ENCODE data around the gene ADAMTS10. TPM values are rescaled to one million over a fixed set of nuclear protein-coding genes. Genes with fewer than 3 reads are reported as not detected.

The ADAMTS10 gene
- total and polyA plus RNA-seq, 2 of the 13 experiments (the other 11 are each of a cell fraction or from before 2014, with no cell fraction given) = 0.49 to 1.7 TPM

DNA sequence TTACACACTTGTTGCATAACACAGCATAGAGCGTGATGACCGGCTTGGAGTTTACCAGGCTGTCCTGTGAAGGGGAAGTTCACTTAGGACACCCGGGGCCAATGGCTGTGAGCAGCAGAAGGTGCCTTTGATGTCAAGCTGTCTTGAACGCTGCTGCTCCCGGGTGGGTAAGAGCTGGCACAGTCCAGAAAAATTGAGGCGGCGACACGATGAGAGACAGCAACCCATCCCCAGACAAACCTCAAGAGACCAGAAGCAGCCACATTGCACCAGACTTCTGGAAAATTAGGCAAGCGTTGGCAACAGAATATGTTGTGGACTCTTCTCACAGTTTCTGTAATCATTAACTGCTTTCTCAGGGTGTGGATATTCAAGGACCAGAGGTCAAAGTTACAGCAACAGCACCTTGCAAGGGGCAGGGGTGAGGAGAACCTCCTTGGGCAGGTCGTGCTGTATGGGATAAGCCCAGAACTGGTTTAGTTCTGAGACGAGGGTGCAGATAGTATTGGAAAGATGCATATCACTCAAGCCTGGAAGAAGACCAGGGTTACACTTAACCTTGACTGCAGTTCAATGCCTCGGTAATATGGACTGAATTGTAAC is 30.0 kb upstream of the ADAMTS10 start (continued):
- TF ChIP-seq, protein P1, sequence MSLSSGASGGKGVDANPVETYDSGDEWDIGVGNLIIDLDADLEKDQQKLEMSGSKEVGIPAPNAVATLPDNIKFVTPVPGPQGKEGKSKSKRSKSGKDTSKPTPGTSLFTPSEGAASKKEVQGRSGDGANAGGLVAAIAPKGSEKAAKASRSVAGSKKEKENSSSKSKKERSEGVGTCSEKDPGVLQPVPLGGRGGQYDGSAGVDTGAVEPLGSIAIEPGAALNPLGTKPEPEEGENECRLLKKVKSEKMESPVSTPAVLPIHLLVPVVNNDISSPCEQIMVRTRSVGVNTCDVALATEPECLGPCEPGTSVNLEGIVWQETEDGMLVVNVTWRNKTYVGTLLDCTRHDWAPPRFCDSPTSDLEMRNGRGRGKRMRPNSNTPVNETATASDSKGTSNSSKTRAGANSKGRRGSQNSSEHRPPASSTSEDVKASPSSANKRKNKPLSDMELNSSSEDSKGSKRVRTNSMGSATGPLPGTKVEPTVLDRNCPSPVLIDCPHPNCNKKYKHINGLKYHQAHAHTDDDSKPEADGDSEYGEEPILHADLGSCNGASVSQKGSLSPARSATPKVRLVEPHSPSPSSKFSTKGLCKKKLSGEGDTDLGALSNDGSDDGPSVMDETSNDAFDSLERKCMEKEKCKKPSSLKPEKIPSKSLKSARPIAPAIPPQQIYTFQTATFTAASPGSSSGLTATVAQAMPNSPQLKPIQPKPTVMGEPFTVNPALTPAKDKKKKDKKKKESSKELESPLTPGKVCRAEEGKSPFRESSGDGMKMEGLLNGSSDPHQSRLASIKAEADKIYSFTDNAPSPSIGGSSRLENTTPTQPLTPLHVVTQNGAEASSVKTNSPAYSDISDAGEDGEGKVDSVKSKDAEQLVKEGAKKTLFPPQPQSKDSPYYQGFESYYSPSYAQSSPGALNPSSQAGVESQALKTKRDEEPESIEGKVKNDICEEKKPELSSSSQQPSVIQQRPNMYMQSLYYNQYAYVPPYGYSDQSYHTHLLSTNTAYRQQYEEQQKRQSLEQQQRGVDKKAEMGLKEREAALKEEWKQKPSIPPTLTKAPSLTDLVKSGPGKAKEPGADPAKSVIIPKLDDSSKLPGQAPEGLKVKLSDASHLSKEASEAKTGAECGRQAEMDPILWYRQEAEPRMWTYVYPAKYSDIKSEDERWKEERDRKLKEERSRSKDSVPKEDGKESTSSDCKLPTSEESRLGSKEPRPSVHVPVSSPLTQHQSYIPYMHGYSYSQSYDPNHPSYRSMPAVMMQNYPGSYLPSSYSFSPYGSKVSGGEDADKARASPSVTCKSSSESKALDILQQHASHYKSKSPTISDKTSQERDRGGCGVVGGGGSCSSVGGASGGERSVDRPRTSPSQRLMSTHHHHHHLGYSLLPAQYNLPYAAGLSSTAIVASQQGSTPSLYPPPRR (CRISPR knock-in tag; IDR thresholded peaks at IDR 0.05; ENCODE audit: borderline replicate concordance) = peak; percentile 58; the same call in 1 of the 2 replicates
- TF ChIP-seq ZEB1 (IDR thresholded peaks at IDR 0.05; ENCODE audit: insufficient replicate concordance, low read depth) (peak; percentile 22), ZNF546 (CRISPR knock-in tag; conservative IDR thresholded peaks at IDR 0.05) (no peak), HOXA5 (CRISPR knock-in tag; IDR thresholded peaks at IDR 0.05) (no peak), ZNF317 (CRISPR knock-in tag; IDR thresholded peaks at IDR 0.05) (no peak; the same call in 1 of the 2 replicates), MBD4 (IDR thresholded peaks at IDR 0.05; ENCODE audit: borderline replicate concordance, low read length) (no peak), ZNF678 (CRISPR knock-in tag; IDR thresholded peaks at IDR 0.05) (no peak), BHLHE40 (IDR thresholded peaks at IDR 0.05; ENCODE audit: low read length) (no peak), ZFAT (CRISPR knock-in tag; conservative IDR thresholded peaks at IDR 0.05) (no peak), BORCS8-MEF2B (CRISPR knock-in tag; IDR thresholded peaks at IDR 0.05) (peak; percentile 36; the same call in 1 of the 2 replicates), CENPT (CRISPR knock-in tag; IDR thresholded peaks at IDR 0.05; ENCODE audit: low read depth) (no peak), THAP11 (CRISPR knock-in tag; IDR thresholded peaks at IDR 0.05) (peak; percentile 72), ZNF775 (CRISPR knock-in tag; IDR thresholded peaks at IDR 0.05; ENCODE audit: borderline replicate concordance) (no peak), ZNF251 (CRISPR knock-in tag; IDR thresholded peaks at IDR 0.05) (no peak; the same call in 1 of the 2 replicates), DMAP1 (CRISPR knock-in tag; IDR thresholded peaks at IDR 0.05) (no peak)
- TF ChIP-seq, protein P2, sequence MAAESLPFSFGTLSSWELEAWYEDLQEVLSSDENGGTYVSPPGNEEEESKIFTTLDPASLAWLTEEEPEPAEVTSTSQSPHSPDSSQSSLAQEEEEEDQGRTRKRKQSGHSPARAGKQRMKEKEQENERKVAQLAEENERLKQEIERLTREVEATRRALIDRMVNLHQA (CRISPR knock-in tag; IDR thresholded peaks at IDR 0.05) = no peak
- TF ChIP-seq, protein P3, sequence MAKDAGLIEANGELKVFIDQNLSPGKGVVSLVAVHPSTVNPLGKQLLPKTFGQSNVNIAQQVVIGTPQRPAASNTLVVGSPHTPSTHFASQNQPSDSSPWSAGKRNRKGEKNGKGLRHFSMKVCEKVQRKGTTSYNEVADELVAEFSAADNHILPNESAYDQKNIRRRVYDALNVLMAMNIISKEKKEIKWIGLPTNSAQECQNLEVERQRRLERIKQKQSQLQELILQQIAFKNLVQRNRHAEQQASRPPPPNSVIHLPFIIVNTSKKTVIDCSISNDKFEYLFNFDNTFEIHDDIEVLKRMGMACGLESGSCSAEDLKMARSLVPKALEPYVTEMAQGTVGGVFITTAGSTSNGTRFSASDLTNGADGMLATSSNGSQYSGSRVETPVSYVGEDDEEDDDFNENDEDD (CRISPR knock-in tag; IDR thresholded peaks at IDR 0.05; ENCODE audit: borderline replicate concordance) = no peak
- TF ChIP-seq, protein P4, sequence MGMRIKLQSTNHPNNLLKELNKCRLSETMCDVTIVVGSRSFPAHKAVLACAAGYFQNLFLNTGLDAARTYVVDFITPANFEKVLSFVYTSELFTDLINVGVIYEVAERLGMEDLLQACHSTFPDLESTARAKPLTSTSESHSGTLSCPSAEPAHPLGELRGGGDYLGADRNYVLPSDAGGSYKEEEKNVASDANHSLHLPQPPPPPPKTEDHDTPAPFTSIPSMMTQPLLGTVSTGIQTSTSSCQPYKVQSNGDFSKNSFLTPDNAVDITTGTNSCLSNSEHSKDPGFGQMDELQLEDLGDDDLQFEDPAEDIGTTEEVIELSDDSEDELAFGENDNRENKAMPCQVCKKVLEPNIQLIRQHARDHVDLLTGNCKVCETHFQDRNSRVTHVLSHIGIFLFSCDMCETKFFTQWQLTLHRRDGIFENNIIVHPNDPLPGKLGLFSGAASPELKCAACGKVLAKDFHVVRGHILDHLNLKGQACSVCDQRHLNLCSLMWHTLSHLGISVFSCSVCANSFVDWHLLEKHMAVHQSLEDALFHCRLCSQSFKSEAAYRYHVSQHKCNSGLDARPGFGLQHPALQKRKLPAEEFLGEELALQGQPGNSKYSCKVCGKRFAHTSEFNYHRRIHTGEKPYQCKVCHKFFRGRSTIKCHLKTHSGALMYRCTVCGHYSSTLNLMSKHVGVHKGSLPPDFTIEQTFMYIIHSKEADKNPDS (CRISPR knock-in tag; IDR thresholded peaks at IDR 0.05) = no peak
- TF ChIP-seq, protein P5, sequence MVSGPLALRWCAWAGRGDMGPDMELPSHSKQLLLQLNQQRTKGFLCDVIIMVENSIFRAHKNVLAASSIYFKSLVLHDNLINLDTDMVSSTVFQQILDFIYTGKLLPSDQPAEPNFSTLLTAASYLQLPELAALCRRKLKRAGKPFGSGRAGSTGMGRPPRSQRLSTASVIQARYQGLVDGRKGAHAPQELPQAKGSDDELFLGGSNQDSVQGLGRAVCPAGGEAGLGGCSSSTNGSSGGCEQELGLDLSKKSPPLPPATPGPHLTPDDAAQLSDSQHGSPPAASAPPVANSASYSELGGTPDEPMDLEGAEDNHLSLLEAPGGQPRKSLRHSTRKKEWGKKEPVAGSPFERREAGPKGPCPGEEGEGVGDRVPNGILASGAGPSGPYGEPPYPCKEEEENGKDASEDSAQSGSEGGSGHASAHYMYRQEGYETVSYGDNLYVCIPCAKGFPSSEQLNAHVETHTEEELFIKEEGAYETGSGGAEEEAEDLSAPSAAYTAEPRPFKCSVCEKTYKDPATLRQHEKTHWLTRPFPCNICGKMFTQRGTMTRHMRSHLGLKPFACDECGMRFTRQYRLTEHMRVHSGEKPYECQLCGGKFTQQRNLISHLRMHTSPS (CRISPR knock-in tag; IDR thresholded peaks at IDR 0.05; ENCODE audit: low read depth) = no peak

Data from HepG2 (cell line).